ENCODE results near the gene RHNO1. TPM values are rescaled to one million over a fixed set of nuclear protein-coding genes. Genes with fewer than 3 reads are reported as not detected.

The RHNO1 gene
- total and polyA plus RNA-seq, 2 donors (not counting 3 experiments of a cell fraction or from before 2014, with no cell fraction given): 33.8 to 35.2 TPM

DNA sequence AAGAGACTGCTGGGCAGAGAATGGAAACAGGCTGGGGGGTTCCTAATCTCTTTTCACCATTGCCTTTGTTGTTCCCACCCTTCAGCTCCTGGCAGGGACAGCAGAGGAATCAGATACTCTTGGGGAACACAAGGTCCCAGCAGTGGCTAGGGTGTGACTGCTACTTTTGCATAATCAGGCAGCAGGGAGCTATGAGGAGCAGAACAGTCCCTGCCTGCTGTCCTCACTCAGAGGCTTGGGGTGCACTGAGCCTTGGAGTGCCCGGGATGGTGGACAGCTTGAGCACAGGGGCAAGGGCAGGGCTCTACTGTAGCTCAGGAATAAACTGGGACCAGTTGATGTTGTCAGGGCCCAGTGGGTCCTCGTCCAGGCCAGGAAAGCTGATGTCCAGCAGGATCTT lies 18.7 kb upstream of the RHNO1 start:
- no TSS peak for BruUV-seq (replicated peaks)
- FAIRE-seq (no peak), DNase-seq (ENCODE audit: low read depth, low spot score) (no peak)
- Histone ChIP-seq H3K27me3 (ENCODE audit: control insufficient read depth in 2 of 2, insufficient read depth in 2 of 2, low read length in 2 of 2) (no peaks in the 10 kb centered on the region), H3K79me2 (ENCODE audit: control insufficient read depth, insufficient read depth, low read length) (no peaks in the 10 kb centered on the region), H3K36me3 (ENCODE audit: control insufficient read depth in 2 of 2, extremely low read depth in 1 of 2, insufficient read depth in 2 of 2, low read length in 2 of 2) (peaks cover 2 to 11% of the 10 kb centered on the region in 2 experiments), H4K20me1 (replicated peaks; ENCODE audit: control insufficient read depth, extremely low read depth, insufficient read depth, low read length) (no peaks in the 10 kb centered on the region), H3K9me3 (replicated peaks; ENCODE audit: control insufficient read depth, insufficient read depth, low read length) (no peaks in the 10 kb centered on the region), H3K4me2 (ENCODE audit: insufficient read depth, low read length) (no peak overlapping the region), H2AFZ (ENCODE audit: low read depth, low read length) (no peak overlapping the region), H3K27ac (ENCODE audit: insufficient read depth, low read depth, low read length) (no peak overlapping the region), H3K4me1 (ENCODE audit: control insufficient read depth, extremely low read depth, insufficient read depth, low read length) (no peaks in the 10 kb centered on the region), H3K9ac (replicated peaks; ENCODE audit: extremely low read depth, insufficient read depth, low read length) (no peak overlapping the region), H3K9me1 (replicated peaks; ENCODE audit: control insufficient read depth, extremely low read depth, insufficient read depth, low read length) (no peaks in the 10 kb centered on the region), H3K4me3 (replicated peaks in 1 of 3; ENCODE audit: insufficient read depth in 1 of 3, low read depth in 1 of 3, low read length in 3 of 3) (no peak overlapping the region)
- ChIA-PET POLR2A (no interaction called here), CTCF (interaction anchor here (1.1 to 3.2 kb wide), 4 partner anchors 9 to 183 kb away, joined by 3 to 14 read pairs (median 6); no protein-coding TSS in a partner anchor)
- dilution Hi-C loops (cut with MboI; ENCODE audit: extremely low pct_ligation_motif_present, low sequenced_read_pairs) (no loop called here), intact Hi-C loops (cut with micrococcal nuclease) (no loop called here)
- TF ChIP-seq MYC (IDR thresholded peaks at IDR 0.05; ENCODE audit: low read depth, low read length) (no peak), EZH2 (IDR thresholded peaks at IDR 0.05; ENCODE audit: borderline replicate concordance, low read depth, low read length, severe bottlenecking) (no peak), GATA2 (IDR thresholded peaks at IDR 0.05; ENCODE audit: insufficient read depth, insufficient read length, low read depth, low read length) (no peak), FOS (IDR thresholded peaks at IDR 0.05; ENCODE audit: borderline replicate concordance, insufficient read depth, low read length) (no peak), POLR2AphosphoS5 (IDR thresholded peaks at IDR 0.05; ENCODE audit: insufficient read depth, low read depth, low read length) (no peak), JUN (IDR thresholded peaks at IDR 0.05; ENCODE audit: borderline replicate concordance, insufficient read depth, insufficient read length, low read depth) (no peak), POLR2A (IDR thresholded peaks at IDR 0.05; ENCODE audit: low read depth, low read length) (no peak), CTCF (IDR thresholded peaks at IDR 0.05; ENCODE audit: extremely low read depth in 1 of 2, insufficient read depth in 1 of 2, low read depth in 1 of 2, low read length in 2 of 2) (no peak), MAX (IDR thresholded peaks at IDR 0.05; ENCODE audit: insufficient read depth, insufficient read length) (no peak)

Measured in endothelial cell of umbilical vein (primary cell).